Muscle layer of colon (tissue), 2 donors: ENCODE data around the gene ZNF644.
"Not testable (repeated sequence)": the region's sequence is repeated elsewhere in the genome, so short reads cannot be mapped to it uniquely, and the experiment has no call there.

Experiments
- H3K27ac ChIP-seq: one replicate; pipeline ENCODE4 v1.7.0; 2013; ENCODE audit warnings: low read depth, mild to moderate bottlenecking, low read length, moderate library complexity
- H3K27me3 ChIP-seq, 2 donors: one replicate each; pipeline ENCODE4 v1.7.0; 2013; ENCODE audit warnings: low read length in 2 of 2, mild to moderate bottlenecking in 2 of 2; ENCODE audit not compliant: insufficient read depth in 2 of 2, control insufficient read depth in 1 of 2
- H3K36me3 ChIP-seq: one replicate; pipeline ENCODE4 v1.7.0; 2013; ENCODE audit warnings: mild to moderate bottlenecking, low read length; ENCODE audit not compliant: insufficient read depth
- H3K4me1 ChIP-seq: one replicate; pipeline ENCODE4 v1.7.0; 2013; ENCODE audit warnings: mild to moderate bottlenecking, low read length; ENCODE audit not compliant: insufficient read depth
- H3K4me3 ChIP-seq, 2 donors: one replicate each; pipeline ENCODE4 v1.7.0; 2013; ENCODE audit warnings: low read length in 2 of 2, low read depth in 1 of 2, mild to moderate bottlenecking in 1 of 2, moderate library complexity in 1 of 2
- H3K9ac ChIP-seq: one replicate; pipeline ENCODE4 v1.7.0; 2013; ENCODE audit warnings: low read length
- H3K9me3 ChIP-seq: one replicate; pipeline ENCODE4 v1.7.0; 2013; ENCODE audit warnings: mild to moderate bottlenecking, low read length
- donor health status: abdominal sarcoma.
- donor health status: Adenocarcinoma of cecum.

ZNF644 gene

GRCh38 chr1:91045284-91045683 lies 23.4 kb upstream of the ZNF644 start:
- Histone ChIP-seq H3K9ac (no peak overlapping the region), H3K36me3 (no peaks in the 10 kb centered on the region), H3K9me3 (no peaks in the 10 kb centered on the region), H3K4me3 (no peak overlapping the region), H3K27me3 (no peaks in the 10 kb centered on the region), H3K4me1 (no peaks in the 10 kb centered on the region), H3K27ac (no peak overlapping the region)

GRCh38 chr1:91044776-91045175 lies 22.9 kb upstream of the ZNF644 start:
- H3K4me1 ChIP-seq, H3K27ac ChIP-seq, H3K36me3 ChIP-seq, H3K27me3 ChIP-seq, H3K4me3 ChIP-seq, H3K9ac ChIP-seq, H3K9me3 ChIP-seq: not testable (repeated sequence)

- H3K27me3 ChIP-seq, H3K36me3 ChIP-seq, H3K9ac ChIP-seq, H3K4me1 ChIP-seq, H3K27ac ChIP-seq, H3K4me3 ChIP-seq, H3K9me3 ChIP-seq: not testable (repeated sequence)
Observed at GRCh38 chr1:91042372-91042771, 20.5 kb upstream of the ZNF644 start.

- H3K27me3 ChIP-seq = no peaks in the 10 kb centered on the region
- H3K9me3 ChIP-seq = no peaks in the 10 kb centered on the region
- H3K36me3 ChIP-seq = no peaks in the 10 kb centered on the region
- H3K9ac ChIP-seq = no peak overlapping the region
- no peak overlapping the region for H3K27ac ChIP-seq
- H3K4me3 ChIP-seq = no peak overlapping the region
- H3K4me1 ChIP-seq = peaks cover 6% of the 10 kb centered on the region
Observed at GRCh38 chr1:91038582-91038981, 16.7 kb upstream of the ZNF644 start.

- Histone ChIP-seq H3K27me3 (no peaks in the 10 kb centered on the region), H3K27ac (no peak overlapping the region), H3K36me3 (no peaks in the 10 kb centered on the region), H3K4me3 (no peak overlapping the region), H3K9me3 (no peaks in the 10 kb centered on the region), H3K4me1 (peaks cover 6% of the 10 kb centered on the region), H3K9ac (no peak overlapping the region)
Observed at GRCh38 chr1:91036894-91037829, 15.3 kb upstream of the ZNF644 start.

- no peak overlapping the region for H3K4me3 ChIP-seq
- peaks cover 6% of the 10 kb centered on the region for H3K4me1 ChIP-seq
- H3K27me3 ChIP-seq = no peaks in the 10 kb centered on the region
- H3K36me3 ChIP-seq = no peaks in the 10 kb centered on the region
- no peak overlapping the region for H3K9ac ChIP-seq
- no peaks in the 10 kb centered on the region for H3K9me3 ChIP-seq
- H3K27ac ChIP-seq = no peak overlapping the region
Observed at GRCh38 chr1:91032349-91032748, 10.5 kb upstream of the ZNF644 start.

GRCh38 chr1:91031081-91031480 lies 9.2 kb upstream of the ZNF644 start:
- Histone ChIP-seq H3K27ac (no peak overlapping the region), H3K36me3 (no peaks in the 10 kb centered on the region), H3K9ac (no peak overlapping the region), H3K27me3 (no peaks in the 10 kb centered on the region), H3K4me1 (no peaks in the 10 kb centered on the region), H3K9me3 (no peaks in the 10 kb centered on the region), H3K4me3 (no peak overlapping the region)

GRCh38 chr1:91026777-91027176 lies 4.9 kb upstream of the ZNF644 start:
- no peak overlapping the region for H3K9ac ChIP-seq
- H3K27me3 ChIP-seq = no peaks in the 10 kb centered on the region
- H3K9me3 ChIP-seq = no peaks in the 10 kb centered on the region
- no peak overlapping the region for H3K4me3 ChIP-seq
- no peaks in the 10 kb centered on the region for H3K36me3 ChIP-seq
- H3K4me1 ChIP-seq = peaks cover 7% of the 10 kb centered on the region
- H3K27ac ChIP-seq = no peak overlapping the region

GRCh38 chr1:91026320-91026719 lies 4.5 kb upstream of the ZNF644 start:
- Histone ChIP-seq H3K27me3 (no peaks in the 10 kb centered on the region), H3K4me1 (peaks cover 7% of the 10 kb centered on the region), H3K9ac (no peak overlapping the region), H3K9me3 (no peaks in the 10 kb centered on the region), H3K36me3 (no peaks in the 10 kb centered on the region), H3K27ac (no peak overlapping the region), H3K4me3 (no peak overlapping the region)

- H3K4me3 ChIP-seq = no peak overlapping the region
- H3K9me3 ChIP-seq = no peaks in the 10 kb centered on the region
- H3K27me3 ChIP-seq = no peaks in the 10 kb centered on the region
- H3K4me1 ChIP-seq = peaks cover 10% of the 10 kb centered on the region
- no peaks in the 10 kb centered on the region for H3K36me3 ChIP-seq
- H3K9ac ChIP-seq = no peak overlapping the region
- H3K27ac ChIP-seq = no peak overlapping the region
Observed at GRCh38 chr1:91024481-91025119, 2.8 kb upstream of the ZNF644 start.

- no peaks in the 10 kb centered on the region for H3K9me3 ChIP-seq
- peak overlapping the region; percentile 51 for H3K9ac ChIP-seq
- H3K27me3 ChIP-seq = no peaks in the 10 kb centered on the region
- peaks cover 28% of the 10 kb centered on the region for H3K4me1 ChIP-seq
- peak overlapping the region; percentile 87 to 92 for H3K4me3 ChIP-seq
- H3K36me3 ChIP-seq = no peaks in the 10 kb centered on the region
- H3K27ac ChIP-seq = peak overlapping the region; percentile 86
Observed at GRCh38 chr1:91022518-91022929, 689 bp upstream of the ZNF644 start.
